ENCODE data around the gene SMR3A. TPM values are rescaled to one million over a fixed set of nuclear protein-coding genes. Genes with fewer than 3 reads are reported as not detected.

SMR3A gene
- total RNA-seq, 1 donor from 2014 or later: not detected

Other genes starting within 250 kb of the SMR3A start
- not detected in 2 replicates for gene PRR27, start 206.5 kb upstream of the SMR3A start, total RNA-seq
- not detected in 2 replicates for gene ODAM, start 165.0 kb upstream of the SMR3A start, total RNA-seq
- not detected in 2 replicates for gene FDCSP, start 134.6 kb upstream of the SMR3A start, total RNA-seq
- gene CSN3, start 118.2 kb upstream of the SMR3A start, total RNA-seq: not detected in 2 replicates
- not detected in 2 replicates for gene CABS1, start 25.8 kb upstream of the SMR3A start, total RNA-seq
- not detected in 2 replicates for gene SMR3B, start 22.4 kb downstream of the SMR3A start, total RNA-seq
- gene OPRPN, start 37.2 kb downstream of the SMR3A start, total RNA-seq: not detected in 2 replicates
- not detected in 2 replicates for gene MUC7, start 111.4 kb downstream of the SMR3A start, total RNA-seq
- not detected in 2 replicates for gene AMTN, start 157.8 kb downstream of the SMR3A start, total RNA-seq
- not detected in 2 replicates for gene AMBN, start 231.5 kb downstream of the SMR3A start, total RNA-seq

Measured in renal cortical epithelial cell (primary cell).